K562 (cell line): ENCODE data around the gene POMGNT1. TPM values are rescaled to one million over a fixed set of nuclear protein-coding genes. Genes with fewer than 3 reads are reported as not detected.

ENCODE experiments used
- ARID2 ChIP-seq: fragments of 450-650 bp; IDR thresholded peaks from 2 replicates; pipeline ENCODE4 v1.6.1; 2017; ENCODE audit warnings: antibody characterized with exemption, mild to moderate bottlenecking
- XRCC4 ChIP-seq: IDR thresholded peaks from one replicate; pipeline ENCODE4 v1.6.1; 2011; ENCODE audit not compliant: insufficient read depth, insufficient read length; ENCODE audit errors: extremely low read depth
- ZBTB40 ChIP-seq, 2 experiments: fragments of 450-650 bp in 1 of 2; sonication (generic) in 1 of 2; formaldehyde crosslinking in 1 of 2; IDR thresholded peaks; 2 replicates each; pipeline versions ENCODE4 v1.7.1 to v1.9.0; 2016 to 2022; ENCODE audit warnings: inconsistent platforms in 1 of 2, mild to moderate bottlenecking in 1 of 2, missing genetic modification reagents in 1 of 2
- ZNF75A ChIP-seq: fragments of 450-650 bp; formaldehyde crosslinking; IDR thresholded peaks from 2 replicates; pipeline ENCODE4 v1.4.0; 2020; ENCODE audit warnings: mild to moderate bottlenecking
- ZNF830 ChIP-seq: fragments of 250-450 bp; sonication (Bioruptor Pico); IDR thresholded peaks from 2 replicates; pipeline ENCODE4 v1.5.0; 2021; ENCODE audit warnings: mild to moderate bottlenecking
- polyA plus RNA-seq, 8 experiments: library from polyadenylated mRNA; depleted of rRNA in 4 of 8; stranded (reverse) in 5 of 8; unstranded in 3 of 8; fragments of >200 nt; fragmentation: Nextera tagmentation in 2 of 8; fragmentation: Illumina TruSeq in 1 of 8; extraction: Ambion mirVana in 2 of 8; extraction: Trizol in 1 of 8; gene quantifications; 2 replicates each; pipeline versions ENCODE4 v1.2.1 to v1.2.3, GENCODE V29; 2011 to 2014; ENCODE audit warnings: inconsistent platforms in 1 of 8, missing spikeins in 1 of 8
- total RNA-seq, 7 experiments: library from RNA; depleted of rRNA in 6 of 7; stranded (reverse); fragments of >200 nt in 6 of 7; fragmentation: Illumina TruSeq in 2 of 7; extraction: Trizol in 2 of 7; gene quantifications; 2 replicates each; pipeline versions ENCODE4 v1.2.1 to v1.2.3, GENCODE V29; 2011 to 2021; ENCODE audit warnings: low replicate concordance in 1 of 7

POMGNT1 gene
- total and polyA plus RNA-seq, 9 of the 15 experiments (the other 6 are each of a cell fraction or from before 2014, with no cell fraction given) = 14.1 to 58.9 (median 37.8) TPM

- TF ChIP-seq ZBTB40 (IDR thresholded peaks at IDR 0.05) = peak; percentile 26; the same call in 1 of the 2 replicates
- TF ChIP-seq ZBTB40 (CRISPR knock-in tag; IDR thresholded peaks at IDR 0.05) = no peak
- no peak; the same call in 1 of the 2 replicates for TF ChIP-seq ZNF75A
- no peak for TF ChIP-seq ARID2
- no peak for TF ChIP-seq ZNF830 (CRISPR knock-in tag)
- no peak for TF ChIP-seq XRCC4
These were observed 39.6 kb downstream of the POMGNT1 start (continued) for GRCh38 chr1:46158312-46159281.
